GM15510 (cell line): ENCODE data around the gene CENPQ.

ENCODE experiments used
- POLR2A ChIP-seq: IDR thresholded peaks from 3 replicates; pipeline ENCODE4 v1.6.1; 2011; ENCODE audit warnings: borderline replicate concordance; ENCODE audit not compliant: insufficient read length; ENCODE audit errors: extremely low read depth

CENPQ gene

DNA sequence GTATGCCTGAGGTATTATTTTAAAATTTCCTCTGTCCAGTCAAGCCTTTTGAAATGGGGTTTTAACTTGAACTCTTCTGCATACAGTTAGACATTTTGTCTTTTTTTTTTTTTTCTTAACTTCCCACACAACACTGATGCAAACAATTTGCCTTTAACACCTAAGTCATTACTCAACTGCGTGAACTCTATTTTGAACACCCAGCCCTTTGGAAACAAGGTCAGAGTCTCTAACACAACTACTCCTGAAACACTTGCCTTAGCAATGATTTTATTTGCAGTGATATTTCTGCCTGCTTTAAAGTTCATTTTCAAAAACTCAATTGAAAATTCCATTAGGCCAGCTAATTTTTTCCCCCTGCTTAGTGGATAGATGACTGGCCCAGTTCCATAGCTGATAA, 60.7 kb downstream of the CENPQ start:
- no peak for TF ChIP-seq POLR2A

DNA sequence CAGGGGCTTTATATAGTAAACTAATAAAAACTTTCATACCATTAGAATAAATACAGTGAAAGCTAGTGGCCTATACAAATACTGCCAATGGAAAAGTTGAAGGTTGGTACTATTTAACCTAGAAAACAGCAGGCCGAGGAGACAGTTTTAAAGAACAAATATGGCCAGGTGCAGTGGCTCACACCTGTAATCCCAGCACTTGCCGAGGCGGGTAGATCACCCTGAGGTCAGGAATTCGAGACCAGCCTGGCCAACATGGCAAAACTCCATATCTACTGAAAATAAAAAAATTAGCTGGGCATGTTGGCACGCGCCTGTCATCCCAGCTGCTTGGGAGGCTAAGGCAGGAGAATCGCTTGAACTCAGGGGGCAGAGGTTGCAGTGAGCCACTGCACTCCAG, 61.4 kb downstream of the CENPQ start:
- no peak for TF ChIP-seq POLR2A

DNA sequence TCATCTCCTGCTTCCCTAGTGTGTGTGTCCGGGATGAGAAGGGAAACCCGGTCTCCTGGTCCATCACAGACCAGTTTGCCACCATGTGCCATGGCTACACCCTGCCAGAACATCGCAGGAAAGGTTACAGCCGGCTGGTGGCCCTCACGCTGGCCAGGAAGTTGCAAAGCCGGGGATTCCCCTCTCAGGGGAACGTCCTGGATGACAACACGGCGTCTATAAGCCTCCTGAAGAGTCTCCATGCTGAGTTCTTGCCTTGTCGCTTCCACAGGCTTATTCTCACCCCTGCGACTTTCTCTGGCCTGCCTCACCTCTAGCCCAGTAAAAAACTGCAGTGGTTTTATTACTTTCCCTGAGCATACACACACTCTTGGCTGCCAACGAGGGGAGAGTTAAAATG, 63.4 kb downstream of the CENPQ start:
- no peak for TF ChIP-seq POLR2A

GRCh38 chr6:49527320-49527719, 64.2 kb downstream of the CENPQ start:
- TF ChIP-seq POLR2A: no peak

- no peak for TF ChIP-seq POLR2A
These were observed 65.4 kb downstream of the CENPQ start for GRCh38 chr6:49528571-49528970.

- TF ChIP-seq POLR2A: no peak
These were observed 67.1 kb downstream of the CENPQ start for GRCh38 chr6:49530141-49530776.

- TF ChIP-seq POLR2A: no peak
These were observed 68.8 kb downstream of the CENPQ start for GRCh38 chr6:49531774-49532569.

DNA sequence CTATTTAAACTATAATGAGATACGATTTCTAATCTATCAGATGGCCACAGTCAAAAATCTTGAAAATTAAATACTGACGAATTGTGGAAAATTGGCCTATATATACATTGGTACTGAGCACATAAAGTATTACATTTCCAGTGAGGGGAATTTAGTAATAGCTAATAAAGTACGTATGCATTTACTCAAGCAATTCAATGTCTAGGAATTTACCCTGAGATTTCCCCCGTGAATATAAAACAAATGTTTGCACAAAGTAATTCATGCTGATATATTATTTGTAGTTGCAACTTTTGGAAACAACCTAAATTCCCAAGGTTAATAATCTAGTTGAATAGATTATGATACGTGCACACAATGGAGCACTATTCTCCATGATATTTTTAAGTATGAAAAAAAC, 72.6 kb downstream of the CENPQ start:
- no peak for TF ChIP-seq POLR2A

GRCh38 chr6:49539102-49539501, 75.9 kb downstream of the CENPQ start:
- TF ChIP-seq POLR2A: no peak

DNA sequence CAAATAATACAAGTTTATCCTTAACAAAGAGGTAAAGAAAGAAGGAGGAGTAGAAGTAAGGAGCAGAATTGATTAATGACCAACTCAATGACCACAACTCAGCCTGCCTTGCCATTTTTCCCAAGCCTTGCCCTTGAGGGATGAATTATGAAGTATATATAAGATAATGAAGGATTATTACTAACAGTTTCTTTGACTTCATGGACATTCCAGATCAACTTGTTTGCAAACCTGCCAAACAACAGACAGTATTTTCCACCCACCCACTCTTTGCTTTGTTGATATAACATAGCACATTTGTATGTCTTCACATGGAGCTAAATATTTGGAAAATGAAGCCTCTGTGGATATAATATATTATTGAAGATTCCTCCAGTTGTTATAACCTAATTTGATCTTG, 77.4 kb downstream of the CENPQ start:
- TF ChIP-seq POLR2A: no peak

- TF ChIP-seq POLR2A: no peak
These were observed 78.1 kb downstream of the CENPQ start for GRCh38 chr6:49541210-49541724.

GRCh38 chr6:49541936-49542335, 78.8 kb downstream of the CENPQ start:
- TF ChIP-seq POLR2A: no peak
